ENCODE data around the gene EBF4.

DNA sequence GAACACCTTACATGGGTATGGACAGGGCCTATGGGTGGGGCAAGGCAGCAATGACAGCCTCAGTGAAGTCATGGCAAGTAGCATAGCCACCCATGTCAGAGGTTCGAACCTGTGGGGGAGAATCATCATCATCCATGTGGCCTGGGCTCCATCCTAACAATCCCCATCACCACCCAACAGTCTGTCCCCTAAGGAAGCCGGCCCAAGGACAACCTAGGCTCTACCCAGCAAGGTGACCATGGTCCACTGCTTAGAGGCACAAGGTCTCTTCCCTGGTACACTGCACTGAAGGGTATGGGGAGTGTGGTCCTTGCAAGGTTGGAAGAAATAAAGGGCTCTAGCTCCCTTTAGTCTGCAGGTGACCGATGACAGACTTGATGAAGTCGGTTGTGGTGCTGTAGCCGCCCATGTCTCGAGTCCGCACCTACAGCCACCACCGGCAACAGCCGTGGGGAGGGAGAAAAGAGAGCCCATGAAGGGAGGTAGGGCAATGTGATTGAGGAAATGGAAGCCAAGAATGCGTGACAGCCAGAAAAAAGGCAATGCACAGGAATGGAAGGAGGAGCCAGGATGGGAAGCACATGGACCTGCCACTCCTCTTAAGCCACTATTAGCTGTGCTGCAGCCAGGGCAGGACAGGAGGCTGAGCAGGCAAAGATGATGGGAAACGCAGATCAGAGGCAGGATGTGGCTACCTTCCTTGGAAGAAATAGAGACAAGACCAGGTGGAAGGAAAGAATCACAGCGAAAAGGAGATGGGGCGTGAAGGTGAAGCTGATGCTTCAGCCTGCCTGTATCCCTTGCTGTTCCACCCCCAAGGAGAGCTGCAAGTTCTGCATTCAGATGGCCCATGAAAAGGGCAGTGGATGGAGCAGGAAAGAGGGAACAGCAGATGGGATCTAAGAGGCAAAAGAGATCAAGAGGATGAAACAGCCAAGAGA is 33.9 kb upstream of the EBF4 start:
- TF ChIP-seq POLR2A (IDR thresholded peaks at IDR 0.05), result no peak
- TF ChIP-seq, protein P1, sequence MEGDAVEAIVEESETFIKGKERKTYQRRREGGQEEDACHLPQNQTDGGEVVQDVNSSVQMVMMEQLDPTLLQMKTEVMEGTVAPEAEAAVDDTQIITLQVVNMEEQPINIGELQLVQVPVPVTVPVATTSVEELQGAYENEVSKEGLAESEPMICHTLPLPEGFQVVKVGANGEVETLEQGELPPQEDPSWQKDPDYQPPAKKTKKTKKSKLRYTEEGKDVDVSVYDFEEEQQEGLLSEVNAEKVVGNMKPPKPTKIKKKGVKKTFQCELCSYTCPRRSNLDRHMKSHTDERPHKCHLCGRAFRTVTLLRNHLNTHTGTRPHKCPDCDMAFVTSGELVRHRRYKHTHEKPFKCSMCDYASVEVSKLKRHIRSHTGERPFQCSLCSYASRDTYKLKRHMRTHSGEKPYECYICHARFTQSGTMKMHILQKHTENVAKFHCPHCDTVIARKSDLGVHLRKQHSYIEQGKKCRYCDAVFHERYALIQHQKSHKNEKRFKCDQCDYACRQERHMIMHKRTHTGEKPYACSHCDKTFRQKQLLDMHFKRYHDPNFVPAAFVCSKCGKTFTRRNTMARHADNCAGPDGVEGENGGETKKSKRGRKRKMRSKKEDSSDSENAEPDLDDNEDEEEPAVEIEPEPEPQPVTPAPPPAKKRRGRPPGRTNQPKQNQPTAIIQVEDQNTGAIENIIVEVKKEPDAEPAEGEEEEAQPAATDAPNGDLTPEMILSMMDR (IDR thresholded peaks at IDR 0.05), result no peak

All from uterus (tissue), 2 donors.